Keratinocyte (primary cell): Measurements from ENCODE around the gene STX5.

Source experiments
- EZH2 ChIP-seq: IDR thresholded peaks from one replicate; pipeline ENCODE4 v1.6.1; 2012; ENCODE audit warnings: inconsistent platforms, mild to moderate bottlenecking, low read length, moderate library complexity
- TF ChIP-seq, protein P1 (sequence below), 3 experiments: IDR thresholded peaks in 1 of 3; conservative IDR thresholded peaks in 1 of 3; optimal IDR thresholded peaks in 1 of 3; 2 replicates in 2 of 3; 3 replicates in 1 of 3; pipeline versions ENCODE3 to v1.5.1; 2011; ENCODE audit warnings: low read length in 3 of 3, mild to moderate bottlenecking in 3 of 3, moderate library complexity in 2 of 3, control low read depth in 1 of 3, inconsistent platforms in 1 of 3; ENCODE audit not compliant: insufficient read depth in 2 of 3; ENCODE audit errors: extremely low read depth in 1 of 3

DNA sequence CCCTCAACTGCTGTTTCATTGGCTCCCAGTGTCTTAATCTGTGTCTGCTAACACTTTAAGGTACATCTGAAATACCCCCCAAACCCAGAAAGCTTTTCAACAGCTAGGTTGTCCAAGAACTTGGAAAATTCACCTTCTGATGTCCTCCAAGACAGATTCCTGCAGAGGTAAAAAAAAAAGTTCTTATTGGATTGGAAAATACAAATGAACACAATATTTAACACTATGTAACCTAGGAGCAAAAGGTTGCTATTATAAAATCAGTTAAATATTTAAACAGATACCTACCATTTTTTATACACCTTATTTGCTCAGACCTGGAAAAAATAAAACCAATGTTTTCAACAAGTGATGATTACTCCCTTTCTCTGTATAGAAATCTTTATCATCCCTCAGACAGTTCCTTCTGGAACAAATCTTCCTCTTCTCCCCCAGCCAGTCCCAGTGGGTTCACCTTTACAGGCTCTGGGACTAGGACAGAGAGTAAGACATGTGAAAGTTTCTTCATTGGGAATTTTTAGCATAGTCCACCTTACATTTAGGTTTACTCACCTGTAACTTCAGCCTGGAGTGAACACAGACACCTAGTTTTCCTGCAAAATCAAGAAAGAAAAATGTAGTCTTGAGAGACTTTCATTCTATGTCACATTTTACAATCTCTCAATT is 20.8 kb upstream of the STX5 start:
- TF ChIP-seq, protein P1, sequence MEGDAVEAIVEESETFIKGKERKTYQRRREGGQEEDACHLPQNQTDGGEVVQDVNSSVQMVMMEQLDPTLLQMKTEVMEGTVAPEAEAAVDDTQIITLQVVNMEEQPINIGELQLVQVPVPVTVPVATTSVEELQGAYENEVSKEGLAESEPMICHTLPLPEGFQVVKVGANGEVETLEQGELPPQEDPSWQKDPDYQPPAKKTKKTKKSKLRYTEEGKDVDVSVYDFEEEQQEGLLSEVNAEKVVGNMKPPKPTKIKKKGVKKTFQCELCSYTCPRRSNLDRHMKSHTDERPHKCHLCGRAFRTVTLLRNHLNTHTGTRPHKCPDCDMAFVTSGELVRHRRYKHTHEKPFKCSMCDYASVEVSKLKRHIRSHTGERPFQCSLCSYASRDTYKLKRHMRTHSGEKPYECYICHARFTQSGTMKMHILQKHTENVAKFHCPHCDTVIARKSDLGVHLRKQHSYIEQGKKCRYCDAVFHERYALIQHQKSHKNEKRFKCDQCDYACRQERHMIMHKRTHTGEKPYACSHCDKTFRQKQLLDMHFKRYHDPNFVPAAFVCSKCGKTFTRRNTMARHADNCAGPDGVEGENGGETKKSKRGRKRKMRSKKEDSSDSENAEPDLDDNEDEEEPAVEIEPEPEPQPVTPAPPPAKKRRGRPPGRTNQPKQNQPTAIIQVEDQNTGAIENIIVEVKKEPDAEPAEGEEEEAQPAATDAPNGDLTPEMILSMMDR (optimal IDR thresholded peaks at IDR 0.05 in 1 of 3, IDR thresholded peaks at IDR 0.05 in 1 of 3, conservative IDR thresholded peaks at IDR 0.05 in 1 of 3; ENCODE audit: extremely low read depth in 1 of 3, insufficient read depth in 2 of 3, low read length in 3 of 3), result no peak
- TF ChIP-seq EZH2, result no peak
